ENCODE results near the gene MYO9B. TPM values are rescaled to one million over a fixed set of nuclear protein-coding genes. Genes with fewer than 3 reads are reported as not detected.
A peak's percentile ranks its signal among the peaks of the same experiment; 100 is the strongest.

The MYO9B gene
- total RNA-seq, 1 donor, result 96.6 TPM

GRCh38 chr19:17240826-17241399 is 165.3 kb downstream of the MYO9B start:
- Histone ChIP-seq H3K79me2 (ENCODE audit: insufficient read depth, low read length) (peaks cover 46% of the 10 kb centered on the region), H3K27me3 (ENCODE audit: insufficient read depth, low read length) (no peaks in the 10 kb centered on the region), H3K36me3 (ENCODE audit: insufficient read depth, low read length) (peaks cover 12% of the 10 kb centered on the region), H2AFZ (ENCODE audit: low read length) (no peak overlapping the region), H3K27ac (ENCODE audit: low read depth, low read length) (no peak overlapping the region), H4K20me1 (ENCODE audit: insufficient read depth, low read length) (peaks cover 30% of the 10 kb centered on the region), H3K4me2 (ENCODE audit: insufficient read depth, low read length) (no peak overlapping the region), H3K4me1 (ENCODE audit: insufficient read depth, low read length) (peaks cover 11% of the 10 kb centered on the region), H3K4me3 (ENCODE audit: insufficient read depth, low read length) (no peak overlapping the region), H3K9me3 (ENCODE audit: low read depth, low read length) (no peaks in the 10 kb centered on the region)
- no peak for TF ChIP-seq CTCF (IDR thresholded peaks at IDR 0.05; ENCODE audit: extremely low read depth, low read depth, low read length)
- peak; percentile 89 for DNase-seq (ENCODE audit: insufficient read length, low spot score, missing footprints)

- H3K4me1 ChIP-seq (ENCODE audit: insufficient read depth, low read length), result peaks cover 24% of the 10 kb centered on the region
- H3K27ac ChIP-seq (ENCODE audit: low read depth, low read length), result no peak overlapping the region
- H3K27me3 ChIP-seq (ENCODE audit: insufficient read depth, low read length), result no peaks in the 10 kb centered on the region
- no peak overlapping the region for H3K4me3 ChIP-seq (ENCODE audit: insufficient read depth, low read length)
- H3K9me3 ChIP-seq (ENCODE audit: low read depth, low read length), result no peaks in the 10 kb centered on the region
- TF ChIP-seq CTCF (IDR thresholded peaks at IDR 0.05; ENCODE audit: extremely low read depth, low read depth, low read length), result no peak
- peaks cover 46% of the 10 kb centered on the region for H3K79me2 ChIP-seq (ENCODE audit: insufficient read depth, low read length)
- H3K36me3 ChIP-seq (ENCODE audit: insufficient read depth, low read length), result peaks cover 12% of the 10 kb centered on the region
- H4K20me1 ChIP-seq (ENCODE audit: insufficient read depth, low read length), result peaks cover 28% of the 10 kb centered on the region
- no peak overlapping the region for H2AFZ ChIP-seq (ENCODE audit: low read length)
- H3K4me2 ChIP-seq (ENCODE audit: insufficient read depth, low read length), result peak overlapping the region; percentile 24
- peak; percentile 89 for DNase-seq (ENCODE audit: insufficient read length, low spot score, missing footprints)
These were observed 167.0 kb downstream of the MYO9B start for GRCh38 chr19:17242431-17243208.

GRCh38 chr19:17243211-17243829 is 167.7 kb downstream of the MYO9B start:
- Histone ChIP-seq H2AFZ (ENCODE audit: low read length) (peak overlapping the region; percentile 70), H3K36me3 (ENCODE audit: insufficient read depth, low read length) (peaks cover 6% of the 10 kb centered on the region), H3K4me2 (ENCODE audit: insufficient read depth, low read length) (peak overlapping the region; percentile 92), H3K79me2 (ENCODE audit: insufficient read depth, low read length) (peaks cover 46% of the 10 kb centered on the region), H3K9me3 (ENCODE audit: low read depth, low read length) (no peaks in the 10 kb centered on the region), H4K20me1 (ENCODE audit: insufficient read depth, low read length) (peaks cover 26% of the 10 kb centered on the region), H3K27ac (ENCODE audit: low read depth, low read length) (peak overlapping the region; percentile 37), H3K4me1 (ENCODE audit: insufficient read depth, low read length) (peaks cover 24% of the 10 kb centered on the region), H3K4me3 (ENCODE audit: insufficient read depth, low read length) (peak overlapping the region; percentile 91), H3K27me3 (ENCODE audit: insufficient read depth, low read length) (no peaks in the 10 kb centered on the region)
- peak; percentile 84 for DNase-seq (ENCODE audit: insufficient read length, low spot score, missing footprints)
- no peak for TF ChIP-seq CTCF (IDR thresholded peaks at IDR 0.05; ENCODE audit: extremely low read depth, low read depth, low read length)
